RWPE1 (cell line): ENCODE measurements around the gene OR6P1.

ENCODE experiments used
- CTCF ChIA-PET: fragments of 350-600 bp; sonication (Branson Sonifier 250); formaldehyde crosslinking; extraction: SDS; loops from one replicate; lab custom pipeline; 2021; lab: Yijun Ruan, JAX
- POLR2A ChIA-PET: fragments of 400-600 bp; formaldehyde crosslinking; extraction: SDS; loops from one replicate; lab custom pipeline; 2020; ENCODE audit warnings: antibody characterized with exemption; ENCODE audit not compliant: low non-redundant PET; lab: Yijun Ruan, JAX
- DNase-seq: peaks from one replicate; pipeline ENCODE4 v3.0.0; 2012; ENCODE audit warnings: low spot score
- H3K27ac ChIP-seq: fragments of 450-650 bp; 2 replicates; pipeline ENCODE4 v1.5.1; 2017
- TF ChIP-seq, protein P1 (sequence below): fragments of 450-650 bp; conservative IDR thresholded peaks from 2 replicates; pipeline ENCODE4 v1.5.1; 2017; ENCODE audit warnings: low read depth, mild to moderate bottlenecking

The OR6P1 gene

DNA sequence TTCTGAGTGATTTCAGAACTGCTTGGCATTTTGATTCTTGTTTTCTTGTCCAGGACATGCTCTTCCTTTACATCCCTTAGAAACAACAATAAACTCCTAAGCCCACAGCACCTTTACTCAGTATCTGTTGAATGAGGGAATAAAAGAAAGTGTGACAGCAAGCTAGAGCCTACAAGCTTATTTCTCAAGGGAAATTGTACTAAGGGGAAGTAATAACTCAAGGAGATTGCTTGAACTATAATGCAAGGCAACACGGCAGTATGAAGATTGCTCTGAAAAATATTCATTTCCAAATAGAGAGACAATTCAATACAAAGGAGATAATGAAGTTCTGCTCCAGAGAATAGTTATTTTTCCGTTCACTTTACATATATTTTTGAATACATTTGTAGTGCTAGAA lies 6.5 kb downstream of the OR6P1 start:
- POLR2A ChIA-PET = no interaction called here
- CTCF ChIA-PET = no interaction called here
- TF ChIP-seq, protein P1, sequence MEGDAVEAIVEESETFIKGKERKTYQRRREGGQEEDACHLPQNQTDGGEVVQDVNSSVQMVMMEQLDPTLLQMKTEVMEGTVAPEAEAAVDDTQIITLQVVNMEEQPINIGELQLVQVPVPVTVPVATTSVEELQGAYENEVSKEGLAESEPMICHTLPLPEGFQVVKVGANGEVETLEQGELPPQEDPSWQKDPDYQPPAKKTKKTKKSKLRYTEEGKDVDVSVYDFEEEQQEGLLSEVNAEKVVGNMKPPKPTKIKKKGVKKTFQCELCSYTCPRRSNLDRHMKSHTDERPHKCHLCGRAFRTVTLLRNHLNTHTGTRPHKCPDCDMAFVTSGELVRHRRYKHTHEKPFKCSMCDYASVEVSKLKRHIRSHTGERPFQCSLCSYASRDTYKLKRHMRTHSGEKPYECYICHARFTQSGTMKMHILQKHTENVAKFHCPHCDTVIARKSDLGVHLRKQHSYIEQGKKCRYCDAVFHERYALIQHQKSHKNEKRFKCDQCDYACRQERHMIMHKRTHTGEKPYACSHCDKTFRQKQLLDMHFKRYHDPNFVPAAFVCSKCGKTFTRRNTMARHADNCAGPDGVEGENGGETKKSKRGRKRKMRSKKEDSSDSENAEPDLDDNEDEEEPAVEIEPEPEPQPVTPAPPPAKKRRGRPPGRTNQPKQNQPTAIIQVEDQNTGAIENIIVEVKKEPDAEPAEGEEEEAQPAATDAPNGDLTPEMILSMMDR = no peak
- no peak overlapping the region for H3K27ac ChIP-seq
- no peak for DNase-seq

DNA sequence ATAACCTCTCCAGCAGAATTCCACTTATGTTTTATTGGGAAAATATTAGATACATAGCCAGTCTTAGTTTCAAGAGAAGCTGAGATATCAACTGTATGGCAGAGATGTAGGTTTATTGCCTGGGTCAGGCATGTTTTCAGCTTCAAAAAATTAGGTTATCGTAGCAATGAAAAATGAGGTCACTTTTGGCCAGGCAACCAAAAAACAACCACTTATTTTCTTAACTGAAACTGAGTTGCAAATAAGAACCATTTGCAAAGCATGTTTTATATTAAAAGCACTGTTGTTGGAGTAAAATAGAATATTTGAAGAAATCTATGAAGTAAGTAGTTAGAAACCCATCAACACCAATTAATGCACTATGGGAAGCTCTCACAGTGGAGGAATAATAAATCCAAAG lies 10.7 kb downstream of the OR6P1 start:
- DNase-seq = no peak
- H3K27ac ChIP-seq = no peak overlapping the region
- ChIA-PET CTCF (no interaction called here), POLR2A (no interaction called here)
- TF ChIP-seq, protein P1 = no peak

DNA sequence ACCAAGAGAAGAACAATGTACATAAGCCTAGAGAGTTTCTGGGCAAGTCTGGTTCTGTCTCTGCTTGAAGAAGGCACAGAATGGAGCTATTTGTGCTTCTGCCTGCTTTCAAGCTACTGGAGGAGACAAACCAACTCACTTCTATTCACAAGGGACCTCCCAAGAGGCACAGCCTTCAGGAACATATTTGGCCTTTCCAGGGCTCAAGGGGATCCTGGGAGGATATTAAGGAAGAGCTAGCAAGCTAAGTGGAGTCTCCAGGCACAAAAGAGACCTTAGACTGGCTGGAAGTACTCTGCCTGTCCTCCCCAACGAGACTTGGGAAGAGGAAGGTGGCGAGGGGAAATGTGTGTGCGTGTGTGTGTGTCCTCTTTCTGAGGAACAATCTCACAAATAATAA lies 16.0 kb downstream of the OR6P1 start, which contains the start of gene OR6Y1:
TSS of gene OR6Y1 (minus strand) at position 54 of the 400 bp plus-strand sequence. CDS start 6,300 bp downstream, outside the sequence.
- POLR2A ChIA-PET = no interaction called here
- TF ChIP-seq, protein P1 = no peak
- no peak within 1 kb of the TSS for H3K27ac ChIP-seq
- no peak for DNase-seq
- CTCF ChIA-PET = no interaction called here

DNA sequence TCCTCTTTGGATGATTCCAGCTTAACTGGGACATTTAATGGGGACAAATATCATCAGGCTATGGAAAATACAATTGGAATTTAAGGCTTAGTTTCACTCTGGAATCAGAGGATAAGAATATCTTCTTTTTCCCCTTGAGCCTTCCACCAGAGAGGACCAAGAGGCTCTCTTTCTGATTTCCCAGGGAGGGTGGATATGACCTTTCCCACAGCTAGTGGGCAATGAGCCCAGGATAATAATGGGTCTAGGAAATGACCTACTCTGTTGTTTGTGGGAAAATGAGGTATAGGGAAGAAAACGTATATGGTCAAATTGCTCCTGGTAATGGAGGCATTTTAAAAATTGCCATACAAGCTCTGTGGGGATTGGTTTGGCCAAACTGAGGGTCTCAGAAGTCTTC lies 18.1 kb downstream of the OR6P1 start:
- CTCF ChIA-PET = interaction anchor here (0.5 to 0.7 kb wide), 2 partner anchors 22 to 57 kb away, joined by 5 to 6 read pairs; no protein-coding TSS in a partner anchor
- no peak for DNase-seq
- TF ChIP-seq, protein P1 = no peak
- H3K27ac ChIP-seq = no peak overlapping the region
- POLR2A ChIA-PET = no interaction called here

DNA sequence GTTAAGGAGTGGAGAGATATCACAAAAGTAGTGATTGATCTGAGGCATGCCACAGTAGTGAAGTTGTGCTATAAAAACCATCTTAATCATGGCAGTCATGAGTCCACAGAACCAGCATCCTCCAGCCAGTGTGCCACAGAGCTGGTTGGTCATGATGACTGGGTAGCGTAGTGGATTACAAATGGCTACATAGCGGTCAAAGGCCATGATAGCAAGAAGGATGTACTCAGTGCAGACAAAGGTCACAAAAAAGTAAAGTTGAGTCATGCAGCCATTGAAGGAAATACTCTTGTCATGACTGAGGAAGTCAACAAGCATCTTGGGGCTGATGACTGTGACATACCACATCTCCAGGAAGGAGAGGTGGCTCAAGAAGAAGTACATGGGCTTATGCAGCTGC lies 22.8 kb downstream of the OR6P1 start:
- no peak overlapping the region for H3K27ac ChIP-seq
- no peak for DNase-seq
- POLR2A ChIA-PET = no interaction called here
- TF ChIP-seq, protein P1 = no peak
- CTCF ChIA-PET = interaction anchor here (0.6 kb wide), 1 partner anchor 318 kb away, joined by 4 read pairs; no protein-coding TSS in a partner anchor

DNA sequence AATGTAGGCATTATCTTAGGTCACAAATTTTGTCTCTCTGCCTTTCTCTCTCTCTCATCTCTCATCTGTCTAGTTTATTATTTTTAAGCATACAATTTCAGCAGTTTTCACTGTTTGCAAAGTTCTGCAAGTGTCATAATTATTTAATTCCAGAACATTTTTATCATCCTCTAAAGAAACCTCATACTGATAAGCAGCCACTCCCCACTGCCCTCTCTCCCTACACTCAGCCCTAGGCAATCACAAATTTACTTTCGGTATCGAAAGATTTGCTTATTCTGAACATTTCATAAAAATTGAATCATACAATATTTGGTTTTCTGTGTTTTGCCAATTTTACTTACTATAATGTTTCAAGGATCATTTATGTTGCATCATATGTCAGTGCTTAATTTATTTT lies 32.8 kb downstream of the OR6P1 start:
- H3K27ac ChIP-seq = no peak overlapping the region
- TF ChIP-seq, protein P1 = no peak
- no peak for DNase-seq
- CTCF ChIA-PET = no interaction called here
- POLR2A ChIA-PET = no interaction called here
